ENCODE data around the gene SUSD1. TPM values are rescaled to one million over a fixed set of nuclear protein-coding genes. Genes with fewer than 3 reads are reported as not detected.
"Not testable (repeated sequence)": the region's sequence is repeated elsewhere in the genome, so short reads cannot be mapped to it uniquely, and the experiment has no call there.

The SUSD1 gene
- 10 to 100 TPM; 15.3 to 40.7 (median 33.5) TPM for polyA plus RNA-seq (ENCODE audit: insufficient read length in 4 of 4)

DNA sequence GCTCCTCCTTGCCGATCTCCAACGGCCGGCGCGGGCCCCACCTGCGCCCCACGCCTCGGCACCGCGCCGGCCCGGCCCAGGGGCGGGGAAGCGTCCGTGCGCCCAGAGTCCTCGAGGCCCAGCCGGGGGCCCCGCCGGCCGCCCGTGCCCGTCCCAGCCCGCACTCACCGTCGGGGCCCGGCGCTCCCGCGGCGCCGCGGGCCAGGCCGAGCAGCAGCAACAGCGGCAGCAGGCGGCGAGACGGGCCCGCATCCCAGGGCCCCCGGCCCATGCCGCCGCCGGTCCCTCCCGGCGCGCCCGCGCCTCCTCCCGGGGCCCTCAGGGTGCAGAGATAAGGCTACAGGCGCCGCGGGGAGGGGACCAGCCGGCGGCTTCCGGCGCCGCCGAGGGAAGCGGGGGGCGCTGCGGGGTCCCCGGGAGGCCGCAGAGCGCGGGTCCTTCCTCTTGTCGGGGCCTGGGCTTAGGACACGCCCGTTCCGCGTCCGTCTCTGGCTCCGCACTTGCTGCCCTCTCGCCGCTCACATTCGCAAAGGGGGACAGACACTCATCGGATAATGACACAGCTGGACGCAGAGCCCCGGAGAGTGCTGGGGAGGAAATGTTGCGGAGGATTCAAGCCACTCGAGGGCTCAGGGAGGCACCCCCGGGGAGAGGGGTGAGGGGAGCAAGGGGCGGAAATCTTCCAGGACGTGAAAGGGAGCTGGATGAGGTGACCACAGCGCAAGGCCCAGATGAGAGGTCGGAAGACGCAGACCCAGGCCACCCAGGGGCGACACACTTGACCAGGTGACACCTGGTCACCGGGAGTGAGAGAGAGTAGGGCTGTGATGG lies at the start of gene SUSD1:
SUSD1 (minus strand) TSS at position 333 of the 831 bp plus-strand sequence; CDS start at position 271, 62 bp downstream.
- DNase-seq (ENCODE audit: low read depth in 4 of 4, low spot score in 3 of 4), result no peak

DNA sequence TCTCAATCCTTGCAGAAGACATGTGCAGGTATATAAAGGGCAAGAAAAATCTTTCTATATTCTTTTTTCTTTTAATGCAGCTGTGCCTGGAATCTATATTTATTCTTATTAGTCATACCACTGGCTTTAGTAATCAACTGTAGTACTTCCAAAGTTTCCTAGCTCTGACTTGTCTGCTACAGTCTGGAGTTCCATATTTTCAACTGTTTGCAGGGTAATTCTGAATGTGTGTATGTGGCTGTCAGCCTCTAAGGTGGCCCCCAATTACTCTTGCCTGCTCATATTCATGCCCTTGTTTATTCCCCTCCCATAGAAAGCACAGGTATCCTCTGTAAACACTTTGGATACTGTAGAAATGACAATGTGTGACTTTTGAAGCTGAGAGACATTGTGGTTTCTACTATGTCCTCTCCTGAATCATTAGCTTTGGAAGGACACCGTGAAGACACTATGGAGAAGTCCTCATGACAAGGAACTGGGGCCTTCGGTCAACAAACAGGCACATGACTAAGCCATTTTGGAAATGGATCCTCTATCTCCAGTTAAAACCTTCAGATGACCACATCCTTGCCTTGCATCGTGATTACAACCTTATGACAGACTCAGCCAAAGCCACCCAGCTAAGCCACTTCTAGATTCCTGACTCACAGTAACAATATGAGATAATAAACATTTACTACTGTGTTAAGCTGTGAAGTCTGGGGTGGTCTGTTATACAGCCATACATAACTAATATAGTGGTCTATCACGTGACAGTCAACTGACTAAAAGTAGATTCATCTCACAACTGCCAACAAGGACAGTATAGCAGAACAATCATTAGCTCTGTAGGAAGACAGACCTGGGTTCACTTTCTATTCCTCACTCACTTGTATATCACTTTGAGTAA lies 49.5 kb upstream of the SUSD1 start:
- no peak for DNase-seq (ENCODE audit: low read depth in 4 of 4, low spot score in 3 of 4)

DNA sequence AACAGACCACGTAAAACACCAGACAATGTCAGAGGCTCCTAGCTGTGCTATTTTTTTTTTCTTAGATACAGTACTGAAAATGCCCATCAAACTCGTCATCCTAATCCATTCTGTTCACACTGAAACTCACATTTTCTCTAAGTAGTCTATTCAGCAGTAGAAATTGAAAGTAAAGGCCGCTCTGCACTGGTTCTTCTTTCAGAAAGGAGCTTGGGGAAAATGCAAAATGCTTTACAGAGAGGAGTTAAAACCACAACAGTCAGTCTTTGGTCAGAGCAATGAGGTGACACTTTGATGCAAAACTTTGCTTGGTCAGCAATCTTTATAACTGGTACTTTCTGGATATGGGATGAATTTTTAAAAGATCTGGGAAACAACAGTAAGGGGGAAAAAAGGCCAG lies 43.8 kb upstream of the SUSD1 start:
- DNase-seq (ENCODE audit: low read depth in 4 of 4, low spot score in 3 of 4), result no peak

DNA sequence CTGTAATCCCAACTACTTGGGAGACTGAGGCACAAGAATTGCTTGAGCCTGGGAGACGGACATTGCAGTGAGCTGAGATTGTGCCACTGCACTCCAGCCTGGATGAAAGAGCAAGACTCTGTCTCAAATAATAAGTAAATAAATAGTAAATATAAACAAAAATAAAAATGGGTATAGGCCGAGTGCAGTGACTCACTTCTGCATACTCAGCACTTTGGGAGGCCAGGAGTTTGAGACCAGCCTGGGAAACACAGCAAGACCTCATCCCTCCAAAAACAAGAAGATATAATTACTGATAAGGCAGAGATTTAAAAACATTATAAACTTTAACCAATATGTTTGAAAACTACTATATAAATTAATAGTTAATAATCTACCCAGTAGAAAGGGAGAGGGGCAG lies 37.8 kb upstream of the SUSD1 start:
- no peak for DNase-seq (ENCODE audit: low read depth in 4 of 4, low spot score in 3 of 4)

DNA sequence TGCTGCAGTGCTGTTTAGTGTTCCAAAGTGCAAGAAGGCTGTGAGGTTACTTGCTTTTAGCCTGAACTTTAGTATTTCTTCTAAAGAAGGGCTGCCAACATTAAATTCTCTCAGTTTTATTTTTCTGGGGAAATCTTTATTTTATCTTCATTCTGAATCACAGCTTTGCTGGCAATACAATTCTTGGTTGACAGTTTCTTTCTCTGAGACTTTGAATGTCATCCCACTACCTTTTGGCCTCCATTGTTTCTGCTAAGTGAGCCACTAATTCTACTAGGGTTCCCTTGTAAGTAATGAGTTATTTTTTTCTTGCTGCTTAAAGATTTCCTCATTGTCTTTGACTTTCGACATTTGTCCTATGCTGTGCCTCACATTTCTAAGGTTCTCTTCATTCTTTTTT lies 32.4 kb upstream of the SUSD1 start:
- no peak for DNase-seq (ENCODE audit: low read depth in 4 of 4, low spot score in 3 of 4)

DNA sequence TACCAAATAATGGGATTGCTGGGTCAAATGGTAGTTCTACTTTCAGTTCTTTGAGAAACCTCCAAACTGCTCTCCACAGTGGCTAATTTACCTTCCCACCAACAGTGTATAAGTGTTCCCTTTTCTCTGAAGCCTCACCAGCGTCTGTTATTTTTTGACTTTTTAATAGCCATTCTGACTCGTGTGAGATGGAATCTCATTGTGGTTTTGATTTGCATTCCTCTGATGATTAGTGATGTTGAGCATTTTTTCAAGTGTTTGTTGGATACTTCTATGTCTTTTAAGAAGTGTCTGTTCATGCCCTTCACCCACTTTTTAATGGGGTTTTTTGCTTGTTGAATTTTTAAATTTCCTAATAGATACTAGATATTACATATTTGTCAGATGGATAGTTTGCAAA lies 28.4 kb upstream of the SUSD1 start:
- DNase-seq (ENCODE audit: low read depth in 4 of 4, low spot score in 3 of 4), result no peak

DNA sequence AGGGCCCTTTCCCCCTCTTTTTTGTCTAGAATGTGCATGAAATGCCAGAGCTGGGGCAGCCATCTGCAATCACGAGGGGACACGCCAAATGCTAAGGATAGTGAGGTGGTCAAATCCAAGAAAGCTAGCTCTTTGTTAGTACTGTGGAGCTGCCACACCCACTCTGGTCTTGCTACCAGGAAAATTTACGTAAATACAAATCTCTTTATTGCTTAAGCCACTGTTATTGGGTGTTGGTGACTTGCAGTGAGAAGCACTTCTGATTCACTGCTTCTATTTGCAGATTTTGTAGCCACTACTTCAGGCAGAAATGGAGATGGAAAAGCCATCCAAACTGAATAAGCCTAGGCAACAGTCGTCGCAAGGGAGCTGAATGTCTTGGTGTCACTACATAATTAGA lies 25.6 kb upstream of the SUSD1 start:
- DNase-seq (ENCODE audit: low read depth in 4 of 4, low spot score in 3 of 4), result no peak

DNA sequence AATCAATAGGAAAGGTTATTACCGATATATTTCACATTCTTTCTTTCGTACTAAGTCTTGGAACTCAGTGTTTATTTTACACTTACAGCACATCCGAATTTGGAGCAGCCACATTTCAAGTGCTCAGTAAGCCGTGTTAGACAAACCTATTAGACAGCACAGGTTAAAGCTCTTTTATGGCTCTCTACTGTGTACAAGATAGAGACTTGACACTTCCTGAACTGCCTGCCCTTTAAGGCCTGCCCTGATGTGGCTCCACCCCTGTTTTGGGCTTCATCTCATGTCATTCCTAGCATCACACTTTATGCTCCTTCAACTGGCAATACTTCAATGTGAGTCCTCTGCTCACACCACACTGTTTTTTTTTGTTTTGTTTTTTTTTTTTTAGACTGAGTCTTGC lies 23.5 kb upstream of the SUSD1 start:
- no peak for DNase-seq (ENCODE audit: low read depth in 4 of 4, low spot score in 3 of 4)

DNA sequence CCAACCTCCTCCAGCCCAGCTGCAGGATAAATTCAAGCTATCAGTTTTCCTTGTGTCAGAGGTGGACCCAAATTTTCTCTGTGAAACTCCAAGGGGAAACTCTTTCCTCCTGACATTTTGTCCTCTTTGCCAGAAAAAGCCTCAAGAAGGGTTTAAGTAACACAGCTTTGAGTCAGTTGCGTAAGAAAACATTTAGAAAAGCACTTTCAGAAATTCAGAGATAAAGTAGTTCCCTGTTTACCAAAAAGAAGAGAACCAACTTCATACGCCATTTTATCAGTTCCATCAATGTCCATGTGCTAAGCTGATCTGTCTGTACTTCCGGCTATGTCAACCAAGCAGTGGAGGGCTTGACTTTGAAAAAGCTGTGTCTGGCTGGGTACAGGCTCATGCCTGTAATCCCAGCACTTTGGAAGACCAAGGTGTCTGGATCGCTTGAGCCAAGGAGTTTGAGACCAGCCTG lies 19.9 kb upstream of the SUSD1 start:
- no peak for DNase-seq (ENCODE audit: low read depth in 4 of 4, low spot score in 3 of 4)

DNA sequence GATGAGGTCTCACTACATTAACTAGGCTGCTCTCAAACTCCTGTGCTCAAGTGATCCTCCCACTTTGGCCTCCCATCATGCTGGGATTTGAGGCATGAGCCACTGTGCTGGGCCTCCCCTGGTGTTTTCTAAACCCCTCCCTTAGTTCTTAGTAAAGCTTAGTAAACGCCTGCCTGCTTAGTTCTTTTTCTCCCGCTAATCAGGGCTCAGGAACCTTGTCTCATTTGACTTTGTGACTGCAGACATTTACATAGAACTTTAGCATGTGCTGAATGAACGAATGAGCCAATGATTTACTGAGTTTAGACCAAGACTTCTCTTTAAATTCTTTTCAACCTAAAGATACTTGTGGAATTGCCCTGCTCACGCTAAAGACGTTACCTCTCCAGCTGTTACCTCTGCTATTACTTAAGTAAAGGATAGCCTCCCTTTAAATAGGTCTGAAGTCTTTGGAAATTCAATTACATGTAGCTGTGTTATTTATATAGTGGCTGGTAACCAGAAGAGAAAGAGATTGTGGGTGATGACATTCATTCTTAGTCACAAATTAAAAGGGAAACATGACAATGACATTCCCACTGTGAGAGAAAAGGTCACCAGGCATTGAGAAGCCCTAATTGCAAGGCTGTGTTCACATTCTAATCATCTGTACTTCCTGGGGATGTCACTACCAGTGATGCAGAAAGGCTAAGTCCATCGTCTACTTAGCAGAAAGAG lies 18.6 kb upstream of the SUSD1 start:
- DNase-seq (ENCODE audit: low read depth in 4 of 4, low spot score in 3 of 4), result no peak

DNA sequence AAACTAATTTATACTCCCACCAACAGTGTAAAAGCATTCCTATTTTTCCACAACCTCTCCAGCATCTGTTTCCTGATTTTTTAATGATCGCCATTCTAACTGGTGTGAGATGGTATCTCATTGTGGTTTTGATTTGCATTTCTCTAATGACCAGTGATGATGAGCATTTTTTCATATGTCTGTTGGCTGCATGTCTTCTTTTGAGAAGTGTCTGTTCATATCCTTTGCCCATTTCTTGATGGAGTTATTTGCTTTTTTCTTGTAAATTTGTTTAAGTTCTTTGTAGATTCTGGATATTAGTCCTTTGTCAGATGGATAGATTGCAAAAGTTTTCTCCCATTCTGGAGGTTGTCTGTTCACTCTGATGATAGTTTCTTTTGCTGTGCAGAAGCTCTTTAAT lies 15.2 kb upstream of the SUSD1 start:
- not testable (repeated sequence) for DNase-seq (ENCODE audit: low read depth in 4 of 4, low spot score in 3 of 4)

DNA sequence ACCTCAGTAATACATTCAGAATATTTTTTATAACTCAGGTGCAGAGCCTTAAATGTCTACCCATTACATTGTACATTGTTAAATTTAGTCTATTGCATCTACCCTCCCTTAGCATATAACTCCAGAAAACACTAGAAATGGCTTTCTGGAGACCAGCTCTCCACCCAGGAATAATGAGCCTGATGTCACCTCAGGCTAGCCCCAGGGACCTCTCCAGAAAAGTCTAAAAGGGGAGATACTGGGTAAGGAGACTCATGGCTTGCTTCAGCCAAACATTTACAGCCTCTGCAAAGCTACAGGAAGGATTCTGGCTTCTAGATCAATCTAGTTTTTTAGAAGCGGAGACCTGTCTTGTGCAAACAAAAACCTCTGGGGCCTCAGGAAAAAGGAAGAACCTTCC lies 13.8 kb upstream of the SUSD1 start:
- no peak for DNase-seq (ENCODE audit: low read depth in 4 of 4, low spot score in 3 of 4)

DNA sequence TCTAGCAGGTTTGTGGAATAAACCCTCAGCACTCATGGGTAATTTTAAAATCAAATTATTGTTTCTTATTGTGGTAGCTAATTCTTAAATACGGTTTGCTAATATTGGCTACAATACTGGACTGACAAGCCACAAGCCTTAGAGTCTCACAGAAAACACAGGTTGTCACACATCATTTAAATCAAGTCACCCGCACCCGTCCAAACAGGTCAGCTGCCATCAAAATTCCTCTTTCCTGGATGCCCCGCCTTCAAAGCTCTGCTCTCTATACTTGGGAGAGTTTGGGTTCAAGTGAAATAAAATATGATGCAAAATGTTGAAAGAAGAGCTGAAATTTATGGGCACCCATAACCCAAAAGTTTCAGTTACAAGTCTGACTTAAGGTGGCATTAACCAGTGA lies 12.3 kb upstream of the SUSD1 start:
- no peak for DNase-seq (ENCODE audit: low read depth in 4 of 4, low spot score in 3 of 4)

DNA sequence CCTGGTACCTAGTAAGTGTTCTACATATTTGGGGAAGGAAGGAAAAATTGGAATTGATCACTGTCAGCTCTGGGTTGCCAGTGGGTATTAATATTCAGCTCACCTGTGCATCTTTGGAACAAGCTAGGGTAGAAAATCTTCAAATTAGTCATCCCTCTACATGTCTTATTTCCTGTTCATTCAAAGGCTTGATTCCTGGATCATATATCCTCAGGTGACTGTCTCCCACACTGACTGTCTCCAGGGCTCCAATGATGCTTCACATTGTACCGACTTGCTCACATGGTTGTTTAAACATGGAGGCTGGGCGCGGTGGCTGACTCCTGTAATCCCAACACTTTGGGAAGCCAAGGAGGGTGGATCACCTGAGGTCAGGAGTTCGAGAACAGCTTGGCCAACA lies 11.6 kb upstream of the SUSD1 start:
- no peak for DNase-seq (ENCODE audit: low read depth in 4 of 4, low spot score in 3 of 4)

DNA sequence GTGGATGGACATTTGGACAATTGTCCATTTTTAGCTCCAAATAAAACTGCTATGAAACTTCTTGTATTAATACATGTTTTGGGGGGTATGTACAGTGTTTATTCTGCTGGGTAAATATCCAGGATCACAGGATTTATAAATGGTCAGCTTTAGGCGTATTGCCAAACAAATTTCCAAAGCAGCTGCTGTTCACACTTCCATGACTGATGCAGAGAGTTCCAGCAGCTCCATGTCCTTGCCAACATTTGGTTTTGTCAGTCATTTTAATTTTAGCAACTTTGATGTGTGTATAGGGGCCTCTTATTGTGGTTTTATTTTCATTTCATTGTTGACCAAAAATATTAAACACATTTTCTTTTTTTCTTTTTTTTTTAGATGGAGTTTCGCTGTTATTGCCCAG lies 9.8 kb upstream of the SUSD1 start:
- no peak for DNase-seq (ENCODE audit: low read depth in 4 of 4, low spot score in 3 of 4)

DNA sequence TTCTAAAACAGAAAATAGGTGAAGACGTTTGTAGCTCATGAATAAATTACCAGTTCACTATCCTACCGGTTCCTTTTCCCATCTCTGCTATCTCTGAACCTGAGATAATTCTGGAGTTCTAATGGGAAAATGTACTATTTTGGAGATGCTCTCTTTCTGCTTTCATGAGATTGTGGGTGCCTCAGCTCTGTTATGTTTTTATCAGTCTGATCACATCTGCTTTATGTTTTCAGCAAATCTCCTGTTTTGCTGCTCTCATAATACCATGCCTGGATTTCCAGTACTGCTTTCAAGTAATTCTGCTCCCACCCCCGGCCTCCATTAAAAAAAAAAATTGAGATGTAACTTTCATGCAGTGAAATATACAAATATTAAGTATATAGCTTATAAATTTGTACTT lies 9.1 kb upstream of the SUSD1 start:
- DNase-seq (ENCODE audit: low read depth in 4 of 4, low spot score in 3 of 4), result no peak

DNA sequence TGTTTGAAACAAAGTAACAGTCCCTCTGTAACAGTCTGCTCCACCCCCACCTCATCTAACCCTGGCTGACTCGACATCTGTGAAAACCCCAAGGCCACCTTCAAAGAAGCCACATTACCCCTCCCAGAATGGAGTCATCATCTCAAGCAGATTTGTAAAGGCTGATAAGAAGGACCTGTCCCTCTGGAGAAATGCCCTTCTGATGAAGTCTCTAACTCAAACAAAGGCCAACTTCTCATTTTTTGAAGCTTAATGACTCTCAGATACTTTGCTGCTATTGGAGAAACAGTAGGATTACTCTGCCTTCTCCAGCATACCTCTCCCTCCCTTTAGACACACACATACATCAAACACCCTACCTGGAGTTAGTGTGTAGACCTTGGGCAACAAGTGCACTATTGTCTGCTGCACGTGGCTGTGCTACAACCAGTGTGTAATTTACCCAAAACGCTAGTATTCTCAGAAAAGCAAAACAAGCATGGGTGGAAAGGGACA lies 5.3 kb upstream of the SUSD1 start:
- no peak for DNase-seq (ENCODE audit: low read depth in 4 of 4, low spot score in 3 of 4)

DNA sequence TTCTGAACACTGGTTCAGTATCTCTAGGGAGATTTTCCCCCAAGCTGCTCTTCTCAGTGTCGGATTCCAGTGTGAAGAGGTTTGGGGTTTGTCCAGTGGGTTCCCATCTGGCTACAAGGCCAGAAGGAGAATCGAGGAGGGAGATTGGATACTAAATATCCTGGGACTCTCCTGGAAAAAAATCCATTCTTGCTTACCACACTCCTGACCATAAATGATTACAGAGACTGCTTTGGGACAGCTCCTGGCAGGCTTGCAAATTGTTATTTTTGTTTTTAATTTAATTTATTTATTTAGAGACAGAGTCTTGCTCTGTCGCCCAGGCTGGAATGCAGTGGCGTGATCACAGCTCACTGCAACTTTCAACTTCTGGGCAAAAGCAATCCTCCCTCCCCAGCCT lies 4.7 kb upstream of the SUSD1 start:
- DNase-seq (ENCODE audit: low read depth in 4 of 4, low spot score in 3 of 4), result no peak

DNA sequence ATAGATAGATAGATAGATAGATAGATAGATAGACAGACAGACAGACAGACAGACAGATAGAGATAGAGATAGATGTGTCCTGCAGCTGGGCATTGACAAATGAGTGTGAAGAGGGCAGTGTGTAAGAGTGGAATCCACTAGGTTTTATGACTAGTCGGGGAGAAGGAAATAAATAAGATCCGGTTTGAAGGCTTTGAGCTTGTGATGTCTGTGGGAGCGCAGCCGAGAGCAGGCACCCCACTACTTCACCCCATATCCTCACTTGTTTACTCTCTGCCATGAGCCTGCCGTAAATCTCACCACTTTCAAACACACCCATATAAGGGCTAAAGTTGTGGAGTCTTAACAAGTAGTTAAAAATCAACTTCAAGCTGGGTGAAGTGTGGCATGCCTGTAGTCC lies 1.4 kb upstream of the SUSD1 start:
- DNase-seq (ENCODE audit: low read depth in 4 of 4, low spot score in 3 of 4), result no peak

DNA sequence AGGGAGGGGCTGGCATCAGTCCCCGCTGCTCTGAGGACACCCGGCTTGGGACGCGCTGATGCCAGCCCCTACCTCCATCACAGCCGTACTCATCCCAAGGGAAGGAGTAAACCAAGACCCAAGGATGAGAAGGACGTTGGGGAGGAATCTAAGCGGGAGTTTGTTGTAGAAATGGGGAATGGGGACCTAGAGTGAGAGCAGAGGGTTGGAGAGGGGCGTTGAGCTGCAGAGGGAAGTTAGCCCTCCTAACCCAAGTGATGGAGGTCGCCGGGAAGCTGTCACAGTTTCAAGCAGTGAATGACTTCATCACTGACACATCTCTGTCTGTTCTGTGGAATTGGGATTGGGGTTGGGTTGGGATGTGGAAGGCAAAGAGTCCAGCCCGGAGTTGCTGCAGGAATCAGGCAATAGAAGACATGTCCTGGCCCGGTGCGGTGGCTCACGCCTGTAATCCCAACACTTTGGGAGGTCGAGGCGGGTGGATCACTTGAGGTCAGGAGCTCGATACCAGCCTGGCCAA lies 759 bp upstream of the SUSD1 start:
- no peak for DNase-seq (ENCODE audit: low read depth in 4 of 4, low spot score in 3 of 4)

All from left renal pelvis (tissue), 4 donors.